SJSA1 (cell line): ENCODE data around the gene PPP4R4. TPM values are rescaled to one million over a fixed set of nuclear protein-coding genes. Genes with fewer than 3 reads are reported as not detected.

ENCODE experiments used
- DNase-seq, 2 experiments: peaks; one replicate each; pipeline ENCODE4 v3.0.0-alpha.2; 2015 to 2020; ENCODE audit warnings: low spot score in 2 of 2, low read depth in 1 of 2
- H3K27ac ChIP-seq: fragments of 250-450 bp; sonication (Bioruptor Pico); 2 replicates; pipeline ENCODE4 v1.5.1; 2020; ENCODE audit warnings: mild to moderate bottlenecking, moderate library complexity
- H3K27me3 ChIP-seq: fragments of 250-450 bp; sonication (Bioruptor Pico); replicated peaks from 2 replicates; pipeline ENCODE4 v1.5.1; 2020; ENCODE audit warnings: mild to moderate bottlenecking, moderate library complexity
- H3K36me3 ChIP-seq: fragments of 250-450 bp; sonication (Bioruptor Pico); 2 replicates; pipeline ENCODE4 v1.5.1; 2020; ENCODE audit warnings: mild to moderate bottlenecking
- H3K4me1 ChIP-seq: fragments of 250-450 bp; sonication (Bioruptor Pico); replicated peaks from 2 replicates; pipeline ENCODE4 v1.6.1; 2021; ENCODE audit warnings: mild to moderate bottlenecking
- H3K4me3 ChIP-seq: fragments of 250-450 bp; sonication (Bioruptor Pico); 2 replicates; pipeline ENCODE4 v1.5.1; 2020; ENCODE audit warnings: mild to moderate bottlenecking
- H3K9me3 ChIP-seq: fragments of 250-450 bp; sonication (Bioruptor Pico); replicated peaks from 2 replicates; pipeline ENCODE4 v1.5.1; 2020; ENCODE audit warnings: mild to moderate bottlenecking
- total RNA-seq: library from RNA; depleted of rRNA; stranded (reverse); fragments of >200 nt; shearing (Covaris generic); gene quantifications from 2 replicates; pipeline ENCODE4 v1.2.3, GENCODE V29; 2014; rRNA removed

The PPP4R4 gene
- total RNA-seq, 1 experiment from 2014 or later: 1.00 TPM

DNA sequence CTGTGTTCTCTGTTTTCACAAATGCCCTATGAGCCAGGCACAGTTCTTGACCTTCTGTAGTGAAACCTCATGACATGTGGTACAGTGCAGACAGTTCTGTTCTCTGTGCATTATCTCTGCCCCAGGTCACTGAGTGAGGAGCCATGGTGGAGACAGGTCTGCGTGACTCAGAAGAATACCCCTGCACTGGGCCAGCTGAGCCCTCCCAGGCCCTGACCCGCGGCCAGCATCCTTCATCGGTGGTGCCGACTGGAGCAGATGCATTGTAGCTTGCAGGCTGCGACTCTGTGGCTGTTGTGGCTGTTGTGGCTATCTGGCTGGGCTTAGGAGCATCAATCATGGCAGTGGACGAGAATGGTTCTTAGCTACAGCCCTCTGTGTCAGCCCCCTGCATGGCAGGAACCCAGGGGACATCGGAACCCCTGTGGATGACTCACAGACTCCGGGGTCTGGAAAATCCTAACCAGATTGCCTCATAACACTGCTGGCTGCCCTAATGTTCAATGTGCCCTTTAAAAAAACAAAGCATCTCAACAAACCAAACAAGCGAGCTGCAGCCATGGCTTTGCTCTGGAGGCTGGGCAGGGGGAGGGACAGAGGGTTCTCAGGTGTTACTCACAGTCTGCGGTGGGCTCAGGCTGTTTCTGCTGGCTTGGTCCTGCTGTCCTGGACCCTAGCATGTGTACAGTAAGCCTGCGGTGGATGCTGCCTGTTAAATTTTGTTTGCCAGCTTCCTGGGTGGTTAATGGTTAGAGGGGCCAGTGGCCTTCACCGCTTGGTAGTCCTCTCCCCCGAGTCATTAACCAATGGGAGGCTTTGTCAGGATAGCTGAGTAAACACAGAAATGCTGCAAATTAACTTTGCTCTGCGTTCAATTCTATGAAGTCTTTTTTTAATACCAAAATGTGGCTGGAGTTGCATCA, 148.8 kb downstream of the PPP4R4 start, which contains the start of gene SERPINA6:
Gene SERPINA6, minus strand, starts transcription at position 689 of the 923 bp plus-strand sequence. CDS start 8,688 bp downstream, outside the sequence.
- Histone ChIP-seq H3K27me3 (no peaks in the 10 kb centered on the region), H3K9me3 (no peaks in the 10 kb centered on the region), H3K4me1 (0 out of 2 replicates have a peak, but pooled peaks cover 3% of the 10 kb centered on the region), H3K4me3 (no peak within 1 kb of the TSS), H3K36me3 (no peaks in the 10 kb centered on the region), H3K27ac (no peak within 1 kb of the TSS)
- no peak for DNase-seq

DNA sequence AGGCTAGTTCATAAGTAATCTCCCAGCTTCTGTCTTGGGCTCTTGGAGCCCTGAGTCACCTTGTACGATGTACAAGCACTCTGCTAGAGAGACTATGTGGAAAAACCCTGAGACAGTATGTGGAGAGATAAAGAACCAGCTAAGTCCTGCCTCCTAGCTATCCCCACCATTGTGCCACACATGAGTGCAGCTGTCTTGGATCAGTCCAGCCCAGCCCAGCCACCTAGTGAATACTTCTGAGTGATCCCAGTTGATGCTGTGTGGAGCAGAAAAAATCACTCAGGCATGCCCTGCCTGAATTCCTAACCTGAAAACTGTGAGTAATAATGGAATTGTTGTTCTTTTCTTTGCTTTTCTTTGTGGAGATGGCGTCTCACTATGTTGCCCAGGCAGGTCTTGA, 154.1 kb downstream of the PPP4R4 start:
- no peaks in the 10 kb centered on the region for H3K9me3 ChIP-seq
- no peaks in the 10 kb centered on the region for H3K4me1 ChIP-seq
- DNase-seq: no peak
- H3K36me3 ChIP-seq: no peaks in the 10 kb centered on the region
- no peaks in the 10 kb centered on the region for H3K27me3 ChIP-seq
- no peak overlapping the region for H3K27ac ChIP-seq
- no peak overlapping the region for H3K4me3 ChIP-seq

Other genes with a start within 250 kb of the PPP4R4 start
- gene FAM181A, start 247.0 kb upstream of the PPP4R4 start, total RNA-seq: not detected in 2 replicates
- gene ASB2, start 197.8 kb upstream of the PPP4R4 start, total RNA-seq: 14.9 and 22.0 TPM in 2 replicates
- gene CCDC197, start 177.0 kb upstream of the PPP4R4 start, total RNA-seq: not detected in 2 replicates
- 0.81 and 1.3 TPM in 2 replicates for gene OTUB2, start 148.0 kb upstream of the PPP4R4 start, total RNA-seq
- gene DDX24, start 93.1 kb upstream of the PPP4R4 start, total RNA-seq: 145 and 159 TPM in 2 replicates
- 23.3 and 26.0 TPM in 2 replicates for gene IFI27L1, start 93.0 kb upstream of the PPP4R4 start, total RNA-seq
- gene IFI27, start 63.6 kb upstream of the PPP4R4 start, total RNA-seq: 267 and 474 TPM in 2 replicates
- 98.0 and 148 TPM in 2 replicates for gene IFI27L2, start 44.7 kb upstream of the PPP4R4 start, total RNA-seq
- not detected in 2 replicates for gene SERPINA10, start 118.9 kb downstream of the PPP4R4 start, total RNA-seq
- not detected in 2 replicates for gene SERPINA6, start 149.0 kb downstream of the PPP4R4 start, total RNA-seq
- not detected in 2 replicates for gene SERPINA2, start 192.4 kb downstream of the PPP4R4 start, total RNA-seq
- gene SERPINA1, start 214.3 kb downstream of the PPP4R4 start, total RNA-seq: 3.9 and 6.9 TPM in 2 replicates